HG03342 (cell line): Measurements from ENCODE around the gene SPEM1.
"Not testable (repeated sequence)": the region's sequence is repeated elsewhere in the genome, so short reads cannot be mapped to it uniquely, and the experiment has no call there.

Experiments used
- ATAC-seq: cut with Tn5 transposase; IDR thresholded peaks from one replicate; pipeline ENCODE4 v1.9.1; 2021; ENCODE audit warnings: mild to moderate bottlenecking, moderate library complexity; ENCODE audit not compliant: unreplicated experiment

The SPEM1 gene

GRCh38 chr17:7467498-7467897, 47.4 kb downstream of the SPEM1 start:
- no peak for ATAC-seq

GRCh38 chr17:7468290-7468689, 48.2 kb downstream of the SPEM1 start:
- no peak for ATAC-seq

- ATAC-seq = no peak
Measured at GRCh38 chr17:7468804-7469389, 48.8 kb downstream of the SPEM1 start.

- ATAC-seq = not testable (repeated sequence)
Measured at GRCh38 chr17:7469843-7470242, 49.7 kb downstream of the SPEM1 start.

- not testable (repeated sequence) for ATAC-seq
Measured at GRCh38 chr17:7470457-7470973, 50.4 kb downstream of the SPEM1 start.
